SK-N-SH (cell line): ENCODE data around the gene PAXIP1. TPM values are rescaled to one million over a fixed set of nuclear protein-coding genes. Genes with fewer than 3 reads are reported as not detected.

Experiments
- CTCF ChIA-PET: fragments of 300-600, 350-600 bp; formaldehyde crosslinking; extraction: SDS; loops from one replicate; lab custom pipeline; 2021; lab: Yijun Ruan, JAX
- POLR2A ChIA-PET: fragments of 350-600 bp; sonication (Branson Sonifier 250); formaldehyde crosslinking; extraction: SDS; loops from one replicate; lab custom pipeline; 2020; ENCODE audit warnings: antibody characterized with exemption, inconsistent platforms; lab: Yijun Ruan, JAX
- DNase-seq: peaks from one replicate; pipeline ENCODE4 v3.0.0; 2012
- H2AFZ ChIP-seq: fragments of 200-600 bp; sonication (generic); 2 replicates; pipeline ENCODE4 v1.8.1; 2016; ENCODE audit warnings: antibody characterized with exemption, mild to moderate bottlenecking, low read depth
- H3F3A ChIP-seq: fragments of 200-600 bp; sonication (generic); replicated peaks from 2 replicates; pipeline ENCODE3; 2016; ENCODE audit warnings: antibody characterized with exemption, mild to moderate bottlenecking; ENCODE audit not compliant: insufficient read depth
- H3K27ac ChIP-seq, 2 experiments: fragments of 200-500 bp in 1 of 2; fragments of 200-600 bp in 1 of 2; sonication (Bioruptor generic) in 1 of 2; sonication (generic), shearing (Covaris generic) in 1 of 2; 2 replicates each; pipeline versions ENCODE4 v1.5.1 to v1.6.1; 2014 to 2016; ENCODE audit warnings: low read depth in 2 of 2, inconsistent platforms in 1 of 2, low read length in 1 of 2, mild to moderate bottlenecking in 1 of 2, mixed read lengths in 1 of 2
- H3K27me3 ChIP-seq: fragments of 200-600 bp; sonication (generic), shearing (Covaris generic); 2 replicates; pipeline ENCODE4 v1.6.1; 2016; ENCODE audit warnings: mixed run types; ENCODE audit not compliant: insufficient read depth
- H3K36me3 ChIP-seq, 2 experiments: fragments of 200-500 bp in 1 of 2; fragments of 200-600 bp in 1 of 2; sonication (Bioruptor generic) in 1 of 2; sonication (generic) in 1 of 2; replicated peaks in 1 of 2; 2 replicates each; pipeline versions ENCODE3 to v1.5.1; 2014 to 2016; ENCODE audit warnings: low read length in 1 of 2, mild to moderate bottlenecking in 1 of 2; ENCODE audit not compliant: insufficient read depth in 2 of 2, control insufficient read depth in 1 of 2
- H3K4me1 ChIP-seq, 2 experiments: fragments of 200-500 bp in 1 of 2; fragments of 200-600 bp in 1 of 2; sonication (Bioruptor generic) in 1 of 2; sonication (generic), shearing (Covaris generic) in 1 of 2; 2 replicates each; pipeline versions ENCODE4 v1.5.1 to v1.6.1; 2014 to 2016; ENCODE audit warnings: low read depth in 1 of 2, low read length in 1 of 2, mixed run types in 1 of 2; ENCODE audit not compliant: insufficient read depth in 2 of 2, control insufficient read depth in 1 of 2
- H3K4me2 ChIP-seq: fragments of 200-600 bp; sonication (generic), shearing (Covaris generic); 2 replicates; pipeline ENCODE4 v1.6.1; 2017; ENCODE audit warnings: mixed run types
- H3K4me3 ChIP-seq, 2 experiments: fragments of 200-500 bp in 1 of 2; fragments of 200-600 bp in 1 of 2; sonication (Bioruptor generic) in 1 of 2; sonication (generic), shearing (Covaris generic) in 1 of 2; 2 replicates each; pipeline versions ENCODE4 v1.5.1 to v1.8.1; 2014 to 2016; ENCODE audit warnings: low read depth in 2 of 2, inconsistent platforms in 1 of 2, low read length in 1 of 2, mild to moderate bottlenecking in 1 of 2, mixed read lengths in 1 of 2, moderate library complexity in 1 of 2
- H3K79me2 ChIP-seq: fragments of 200-600 bp; sonication (generic); 2 replicates; pipeline ENCODE4 v1.8.1; 2017; ENCODE audit warnings: mild to moderate bottlenecking; ENCODE audit not compliant: insufficient read depth
- H3K9ac ChIP-seq: fragments of 200-600 bp; sonication (generic); 2 replicates; pipeline ENCODE4 v1.6.1; 2017; ENCODE audit warnings: mixed run types
- H3K9me2 ChIP-seq: fragments of 200-600 bp; sonication (generic); 2 replicates; pipeline ENCODE4 v1.6.1; 2017; ENCODE audit warnings: mixed run types
- H3K9me3 ChIP-seq: fragments of 200-600 bp; sonication (generic); 2 replicates; pipeline ENCODE4 v1.6.1; 2017; ENCODE audit warnings: mixed run types, mild to moderate bottlenecking, moderate library complexity
- H4K20me1 ChIP-seq: fragments of 200-600 bp; sonication (generic); 2 replicates; pipeline ENCODE4 v1.6.1; 2017; ENCODE audit warnings: mild to moderate bottlenecking, mixed run types; ENCODE audit not compliant: insufficient read depth
- EP300 ChIP-seq, 2 experiments: IDR thresholded peaks; 2 replicates each; pipeline versions ENCODE4 v1.4.0 to v1.6.1; 2012; ENCODE audit warnings: borderline replicate concordance in 1 of 2, low read depth in 1 of 2, low read length in 1 of 2
- FOXJ3 ChIP-seq: sonication (generic); formaldehyde crosslinking; IDR thresholded peaks from 2 replicates; pipeline ENCODE4 v1.5.1; 2020; ENCODE audit warnings: mild to moderate bottlenecking, missing genetic modification reagents
- RAD21 ChIP-seq: IDR thresholded peaks from 2 replicates; pipeline ENCODE4 v1.6.1; 2012; ENCODE audit warnings: mild to moderate bottlenecking, low read length
- RFX5 ChIP-seq: IDR thresholded peaks from 2 replicates; pipeline ENCODE4 v1.6.1; 2012; ENCODE audit warnings: mild to moderate bottlenecking, improper control_type of control experiment, low read length
- SIN3A ChIP-seq: IDR thresholded peaks from 2 replicates; pipeline ENCODE4 v1.6.1; 2012; ENCODE audit warnings: low read depth, mild to moderate bottlenecking, low read length, moderate library complexity, borderline replicate concordance
- SMC3 ChIP-seq: IDR thresholded peaks from 2 replicates; pipeline ENCODE4 v1.6.1; 2012; ENCODE audit warnings: low read depth, low read length, improper control_type of control experiment
- YY1 ChIP-seq: IDR thresholded peaks from 2 replicates; pipeline ENCODE4 v1.4.0; 2012; ENCODE audit warnings: low read depth, mild to moderate bottlenecking
- WGBS: methylation state at CpG from one replicate; pipeline ENCODE4 v1.1.6; 2017; ENCODE audit warnings: low lambda C conversion rate; 5-methylcytosine and 5-hydroxymethylcytosine counted together
- polyA plus RNA-seq, 3 experiments: library from polyadenylated mRNA; depleted of rRNA; stranded (reverse); fragments of >200 nt; gene quantifications; 2 replicates each; pipeline ENCODE4 v1.2.3, GENCODE V29; 2012
- TF ChIP-seq, protein P1 (sequence below): fragments of 150-350 bp; IDR thresholded peaks from 2 replicates; pipeline ENCODE4 v1.6.1; 2016; ENCODE audit warnings: mild to moderate bottlenecking, low read depth, low read length
- TF ChIP-seq, protein P2 (sequence below): IDR thresholded peaks from 2 replicates; pipeline ENCODE4 v1.4.0; 2012; ENCODE audit warnings: low read depth

PAXIP1 gene
- polyA plus RNA-seq, 1 of the 3 experiments (the other 2 are of a cell fraction) = 9.2 TPM

DNA sequence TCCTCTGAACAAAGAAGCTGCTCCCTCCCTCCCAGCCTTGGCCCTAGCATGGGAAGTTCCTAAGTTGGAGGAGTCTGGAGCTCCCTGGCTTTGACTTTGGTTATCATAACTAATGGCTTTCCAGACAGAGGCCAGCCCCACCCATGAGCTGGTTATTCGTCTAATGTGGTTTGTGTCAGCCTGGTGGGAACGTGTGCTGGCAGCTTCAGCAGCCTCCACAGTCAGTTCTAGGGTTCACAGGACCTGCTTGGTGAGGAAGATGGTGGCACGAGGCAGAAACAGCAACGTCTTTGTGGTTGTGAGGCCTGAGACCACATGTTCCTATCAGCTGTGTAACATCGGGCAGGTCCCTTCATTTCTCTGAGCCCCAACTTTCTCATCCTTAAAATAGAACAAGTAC lies 103.1 kb downstream of the PAXIP1 start:
- no peaks in the 10 kb centered on the region for H3K9me2 ChIP-seq
- H3K36me3 ChIP-seq = no peaks in the 10 kb centered on the region
- POLR2A ChIA-PET = no interaction called here
- H3K4me1 ChIP-seq = no peaks in the 10 kb centered on the region
- H3K27me3 ChIP-seq = no peaks in the 10 kb centered on the region
- 20% methylated on average over 5 of the region's 5 CpGs for WGBS
- no peak overlapping the region for H3K4me2 ChIP-seq
- H3F3A ChIP-seq = no peaks in the 10 kb centered on the region
- no peaks in the 10 kb centered on the region for H4K20me1 ChIP-seq
- no peak for DNase-seq
- H3K4me3 ChIP-seq = no peak overlapping the region
- TF ChIP-seq, protein P1, sequence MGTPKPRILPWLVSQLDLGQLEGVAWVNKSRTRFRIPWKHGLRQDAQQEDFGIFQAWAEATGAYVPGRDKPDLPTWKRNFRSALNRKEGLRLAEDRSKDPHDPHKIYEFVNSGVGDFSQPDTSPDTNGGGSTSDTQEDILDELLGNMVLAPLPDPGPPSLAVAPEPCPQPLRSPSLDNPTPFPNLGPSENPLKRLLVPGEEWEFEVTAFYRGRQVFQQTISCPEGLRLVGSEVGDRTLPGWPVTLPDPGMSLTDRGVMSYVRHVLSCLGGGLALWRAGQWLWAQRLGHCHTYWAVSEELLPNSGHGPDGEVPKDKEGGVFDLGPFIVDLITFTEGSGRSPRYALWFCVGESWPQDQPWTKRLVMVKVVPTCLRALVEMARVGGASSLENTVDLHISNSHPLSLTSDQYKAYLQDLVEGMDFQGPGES = no peak
- TF ChIP-seq YY1 (no peak), EP300 (IDR thresholded peaks at IDR 0.05; ENCODE audit: borderline replicate concordance in 1 of 2, low read depth in 1 of 2, low read length in 1 of 2) (no peak), RFX5 (no peak), SMC3 (no peak), RAD21 (no peak)
- TF ChIP-seq, protein P2, sequence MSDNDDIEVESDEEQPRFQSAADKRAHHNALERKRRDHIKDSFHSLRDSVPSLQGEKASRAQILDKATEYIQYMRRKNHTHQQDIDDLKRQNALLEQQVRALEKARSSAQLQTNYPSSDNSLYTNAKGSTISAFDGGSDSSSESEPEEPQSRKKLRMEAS = no peak
- TF ChIP-seq, all 33 proteins: peak for 0
- CTCF ChIA-PET = interaction anchor here (0.7 to 13.0 kb wide), 3 partner anchors 13 to 29 kb away, joined by 3 to 126 read pairs (median 4); no protein-coding TSS in a partner anchor
- no peak overlapping the region for H2AFZ ChIP-seq
- H3K9me3 ChIP-seq = no peaks in the 10 kb centered on the region
- no peaks in the 10 kb centered on the region for H3K79me2 ChIP-seq
- H3K27ac ChIP-seq = no peak overlapping the region
- H3K9ac ChIP-seq = no peak overlapping the region

DNA sequence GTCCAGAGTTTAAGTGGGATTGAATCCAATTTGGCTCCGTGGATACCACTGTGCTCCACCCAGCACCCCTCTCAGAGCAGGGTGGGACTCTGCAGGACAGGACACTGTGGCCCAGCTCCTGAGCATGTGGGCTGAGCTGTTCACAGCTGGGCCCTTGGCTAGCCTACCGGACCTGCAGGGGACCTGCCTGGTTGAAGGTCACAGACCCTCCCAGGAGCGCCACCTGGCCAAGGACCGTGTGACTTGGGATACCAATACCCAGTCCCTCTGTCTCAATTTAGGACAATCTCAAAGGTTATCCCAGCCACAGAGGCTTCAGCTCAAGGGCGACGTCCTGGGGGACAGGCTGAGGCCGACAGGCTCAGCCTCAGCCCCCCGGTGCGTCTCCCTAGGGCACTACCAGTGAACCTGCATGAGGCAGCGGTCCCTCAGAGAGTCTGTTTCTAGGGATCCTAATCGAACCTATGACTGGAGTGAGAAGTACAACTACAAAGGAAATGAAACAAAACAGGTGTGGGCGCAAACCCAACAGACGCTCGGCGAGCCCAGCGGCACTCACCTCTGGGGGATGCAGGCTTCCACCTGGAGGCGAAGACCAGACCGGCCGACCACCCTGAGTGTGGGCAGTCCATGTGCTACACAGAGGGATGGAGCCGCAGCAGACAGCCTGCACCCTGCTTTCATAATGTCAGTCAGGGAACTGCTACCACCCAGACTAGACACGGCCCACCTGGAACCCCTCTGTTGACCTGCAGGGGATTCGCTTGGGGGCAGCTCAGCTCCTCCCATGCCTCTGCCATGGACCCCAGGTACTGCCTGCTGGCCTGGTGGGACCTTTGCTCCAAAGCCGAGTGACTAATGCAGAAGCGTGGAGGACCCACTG lies 103.7 kb downstream of the PAXIP1 start:
- H3K4me1 ChIP-seq = no peaks in the 10 kb centered on the region; a peak in 1 of 4 replicates
- ChIA-PET CTCF (interaction anchor here (0.7 to 13.0 kb wide), 4 partner anchors 14 to 258 kb away, joined by 3 to 126 read pairs (median 4); no protein-coding TSS in a partner anchor), POLR2A (no interaction called here)
- DNase-seq = no peak
- no peaks in the 10 kb centered on the region for H3K36me3 ChIP-seq
- H3K79me2 ChIP-seq = no peaks in the 10 kb centered on the region
- H4K20me1 ChIP-seq = no peaks in the 10 kb centered on the region
- H3F3A ChIP-seq = no peaks in the 10 kb centered on the region
- no peaks in the 10 kb centered on the region for H3K9me2 ChIP-seq
- no peak overlapping the region for H2AFZ ChIP-seq
- no peak overlapping the region for H3K4me2 ChIP-seq
- 0 out of 4 replicates have a peak overlapping the region, but pooled peaks of 1 of the 2 experiments have one; percentile 6 for H3K4me3 ChIP-seq
- 54% methylated on average over 23 of the region's 24 CpGs for WGBS
- no peaks in the 10 kb centered on the region for H3K27me3 ChIP-seq
- no peak overlapping the region for H3K9ac ChIP-seq
- no peak for TF ChIP-seq SIN3A
- no peak for TF ChIP-seq FOXJ3 (CRISPR knock-in tag)
- no peaks in the 10 kb centered on the region for H3K9me3 ChIP-seq
- no peak overlapping the region for H3K27ac ChIP-seq
